Caco-2 (cell line): ENCODE results near the gene ATG9A. TPM values are rescaled to one million over a fixed set of nuclear protein-coding genes. Genes with fewer than 3 reads are reported as not detected.

Experiments used
- BruUV-seq: library from RNA; stranded (reverse); fragments of 400-500 nt; replicated peaks from 2 replicates; lab custom pipeline; 2021; lab: Mats Ljungman, UMichigan
- CTCF ChIA-PET: fragments of 300-600 bp; sonication (Branson Sonifier 250); formaldehyde crosslinking; loops from one replicate; lab custom pipeline; 2022; ENCODE audit warnings: antibody characterized with exemption; lab: Charles Lee
- POLR2A ChIA-PET: fragments of 300-600 bp; sonication (Branson Sonifier 250); formaldehyde crosslinking; loops from one replicate; lab custom pipeline; 2022; ENCODE audit warnings: antibody characterized with exemption; lab: Charles Lee
- DNase-seq, 2 experiments: peaks; one replicate each; pipeline versions ENCODE4 v3.0.0 to v3.0.0-alpha.2; 2020 to 2022
- H3K27me3 ChIP-seq: replicated peaks from 2 replicates; pipeline ENCODE4 v1.6.0; 2011; ENCODE audit warnings: low read length; ENCODE audit not compliant: control insufficient read depth, insufficient read depth
- H3K36me3 ChIP-seq: 2 replicates; pipeline ENCODE4 v1.5.1; 2011; ENCODE audit warnings: low read length; ENCODE audit not compliant: control insufficient read depth, insufficient read depth
- H3K4me1 ChIP-seq: fragments of 250-450 bp; sonication (Bioruptor Pico); 2 replicates; pipeline ENCODE4 v1.5.1; 2020; ENCODE audit warnings: mild to moderate bottlenecking
- H3K4me3 ChIP-seq: 2 replicates; pipeline ENCODE4 v1.5.1; 2011; ENCODE audit warnings: low read depth, mild to moderate bottlenecking, control low read depth, low read length
- H3K9me3 ChIP-seq: fragments of 250-450 bp; sonication (Bioruptor Pico); 2 replicates; pipeline ENCODE4 v1.5.1; 2020; ENCODE audit warnings: mild to moderate bottlenecking, moderate library complexity
- H3K27ac Mint-ChIP-seq: one replicate; pipeline ENCODE4 v1.8.0; 2022; ENCODE audit warnings: mixed read lengths; ENCODE audit not compliant: unreplicated experiment
- H3K27me3 Mint-ChIP-seq: one replicate; pipeline ENCODE4 v1.8.0; 2022; ENCODE audit warnings: mixed read lengths; ENCODE audit not compliant: insufficient read depth, unreplicated experiment
- H3K36me3 Mint-ChIP-seq: one replicate; pipeline ENCODE4 v1.8.0; 2022; ENCODE audit warnings: mild to moderate bottlenecking, mixed read lengths; ENCODE audit not compliant: insufficient read depth, unreplicated experiment
- H3K4me1 Mint-ChIP-seq: one replicate; pipeline ENCODE4 v1.8.0; 2022; ENCODE audit warnings: low read depth, mixed read lengths; ENCODE audit not compliant: unreplicated experiment
- H3K4me3 Mint-ChIP-seq: one replicate; pipeline ENCODE4 v1.8.0; 2022; ENCODE audit warnings: mild to moderate bottlenecking, moderate library complexity, mixed read lengths; ENCODE audit not compliant: unreplicated experiment
- H3K9me3 Mint-ChIP-seq: one replicate; pipeline ENCODE4 v1.8.0; 2022; ENCODE audit warnings: mixed read lengths; ENCODE audit not compliant: unreplicated experiment
- CTCF ChIP-seq, 2 experiments: fragments of 200-600 bp in 1 of 2; IDR thresholded peaks; 1 replicate in 1 of 2; 2 replicates in 1 of 2; pipeline versions ENCODE4 v1.5.1 to v1.8.0; 2011 to 2022; ENCODE audit warnings: antibody characterized with exemption in 1 of 2, control low read depth in 1 of 2, inconsistent platforms in 1 of 2, low read depth in 1 of 2, low read length in 1 of 2, mild to moderate bottlenecking in 1 of 2, moderate library complexity in 1 of 2; ENCODE audit not compliant: insufficient read depth in 1 of 2, severe bottlenecking in 1 of 2, unreplicated experiment in 1 of 2
- intact Hi-C: fragments of 100-400 bp; cut with micrococcal nuclease; formaldehyde crosslinking; loops from one replicate; pipeline ENCODE4 v1.10.0; 2022; ENCODE audit not compliant: unreplicated experiment
- total RNA-seq: library from RNA; stranded (reverse); gene quantifications from 2 replicates; pipeline ENCODE4 v1.2.3, GENCODE V29; 2022

The ATG9A gene
- total RNA-seq, 1 experiment from 2014 or later = 62.9 TPM

DNA sequence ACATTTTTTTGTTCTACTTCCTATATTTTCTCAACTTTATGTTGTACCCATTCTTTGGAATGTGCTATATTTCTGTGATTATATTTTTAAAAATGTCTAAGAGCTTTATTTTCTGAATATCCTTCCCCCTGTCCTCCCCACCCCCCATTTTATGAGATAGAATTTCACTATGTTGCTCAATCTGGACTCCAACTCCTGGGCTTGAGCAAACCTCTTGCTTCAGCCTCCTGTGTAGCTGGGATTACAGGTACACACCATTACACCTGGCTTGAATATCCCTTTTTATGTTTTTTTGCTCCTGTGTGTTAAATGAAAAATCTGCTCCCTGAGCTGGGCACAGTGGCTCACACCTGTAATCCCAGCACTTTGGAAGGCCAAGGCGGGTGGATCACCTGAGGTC lies 32.0 kb downstream of the ATG9A start:
- no TSS peak for BruUV-seq
- no peak overlapping the region for H3K4me3 Mint-ChIP-seq
- Histone ChIP-seq H3K27me3 (no peaks in the 10 kb centered on the region), H3K9me3 (no peaks in the 10 kb centered on the region), H3K4me3 (no peak overlapping the region), H3K36me3 (no peaks in the 10 kb centered on the region), H3K4me1 (no peaks in the 10 kb centered on the region)
- no peak for TF ChIP-seq CTCF (IDR thresholded peaks at IDR 0.05; ENCODE audit: insufficient read depth in 1 of 2, low read depth in 1 of 2, low read length in 1 of 2, severe bottlenecking in 1 of 2, unreplicated experiment in 1 of 2)
- intact Hi-C loops = no loop called here
- ChIA-PET CTCF (interaction anchor here (0.7 to 1.4 kb wide), 2 partner anchors 9 to 81 kb away, joined by 6 to 9 read pairs; partner anchors contain the start of genes DNAJB2 and ZFAND2B), POLR2A (interaction anchor here (0.6 to 0.7 kb wide), 2 partner anchors 52 to 128 kb away, joined by 3 to 7 read pairs; no protein-coding TSS in a partner anchor)
- H3K27me3 Mint-ChIP-seq = no peaks in the 10 kb centered on the region
- H3K9me3 Mint-ChIP-seq = no peaks in the 10 kb centered on the region
- no peaks in the 10 kb centered on the region for H3K4me1 Mint-ChIP-seq
- H3K36me3 Mint-ChIP-seq = no peaks in the 10 kb centered on the region
- H3K27ac Mint-ChIP-seq = no peak overlapping the region
- no peak for DNase-seq

DNA sequence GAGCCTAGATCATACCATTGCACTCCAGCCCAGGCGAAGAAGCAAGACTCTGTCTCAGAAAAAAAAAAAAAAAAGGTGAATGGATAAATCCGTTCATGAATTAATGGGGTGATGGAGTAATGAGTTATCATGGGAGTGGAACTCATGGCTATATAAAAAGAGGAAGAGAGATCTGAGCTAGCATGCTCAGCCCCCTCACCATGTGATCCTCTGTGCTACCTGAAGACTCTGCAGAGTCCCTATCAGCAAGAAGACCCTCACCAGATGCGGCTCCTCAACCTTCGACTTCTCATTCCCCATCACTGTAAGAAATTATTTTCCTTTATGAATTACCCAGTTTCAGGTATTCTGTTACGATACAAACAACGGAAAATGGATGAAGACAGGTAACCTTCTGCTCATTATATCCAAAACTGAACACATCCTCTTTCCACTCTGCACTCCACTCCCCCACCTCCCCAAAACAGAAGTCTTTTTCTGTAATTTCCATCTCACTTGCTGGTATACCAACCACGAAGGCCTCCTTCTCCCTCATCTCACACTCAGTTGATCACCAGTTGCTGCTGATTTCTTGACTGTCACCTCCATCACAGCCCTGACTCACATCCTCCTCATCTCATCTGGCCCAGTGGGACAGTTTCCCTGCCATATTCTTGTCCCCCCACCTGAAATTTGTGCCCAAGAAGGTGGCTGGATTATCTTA lies 42.5 kb downstream of the ATG9A start:
- BruUV-seq = no TSS peak
- no peak for TF ChIP-seq CTCF (IDR thresholded peaks at IDR 0.05; ENCODE audit: insufficient read depth in 1 of 2, low read depth in 1 of 2, low read length in 1 of 2, severe bottlenecking in 1 of 2, unreplicated experiment in 1 of 2)
- H3K9me3 ChIP-seq = no peaks in the 10 kb centered on the region
- Mint-ChIP-seq H3K9me3 (no peaks in the 10 kb centered on the region), H3K4me1 (no peaks in the 10 kb centered on the region), H3K36me3 (peaks cover 10% of the 10 kb centered on the region), H3K27me3 (no peaks in the 10 kb centered on the region), H3K27ac (no peak overlapping the region), H3K4me3 (no peak overlapping the region)
- peaks cover 1% of the 10 kb centered on the region; the same call in 1 of the 2 replicates for H3K36me3 ChIP-seq
- intact Hi-C loops = no loop called here
- no peak for DNase-seq
- H3K4me3 ChIP-seq = no peak overlapping the region
- CTCF ChIA-PET = no interaction called here
- H3K4me1 ChIP-seq = no peaks in the 10 kb centered on the region
- no peaks in the 10 kb centered on the region for H3K27me3 ChIP-seq
- POLR2A ChIA-PET = no interaction called here

- BruUV-seq = no TSS peak
- POLR2A ChIA-PET = no interaction called here
These were observed 45.3 kb downstream of the ATG9A start for GRCh38 chr2:219184121-219184520.

More at GRCh38 chr2:219184121-219184520, 45.3 kb downstream of the ATG9A start:
- Mint-ChIP-seq H3K36me3 (peaks cover 20% of the 10 kb centered on the region), H3K27ac (no peak overlapping the region), H3K4me3 (no peak overlapping the region), H3K27me3 (no peaks in the 10 kb centered on the region), H3K9me3 (no peaks in the 10 kb centered on the region), H3K4me1 (peaks cover 1% of the 10 kb centered on the region)
- H3K4me3 ChIP-seq = no peak overlapping the region
- H3K36me3 ChIP-seq = peaks cover 6% of the 10 kb centered on the region
- no peak for DNase-seq
- no peaks in the 10 kb centered on the region for H3K27me3 ChIP-seq
- CTCF ChIA-PET = no interaction called here
- TF ChIP-seq CTCF (IDR thresholded peaks at IDR 0.05; ENCODE audit: insufficient read depth in 1 of 2, low read depth in 1 of 2, low read length in 1 of 2, severe bottlenecking in 1 of 2, unreplicated experiment in 1 of 2) = no peak
- intact Hi-C loops = no loop called here
- H3K9me3 ChIP-seq = no peaks in the 10 kb centered on the region
- peaks cover 2% of the 10 kb centered on the region for H3K4me1 ChIP-seq
